GM21447 (cell line): ENCODE measurements around the gene CD151.

ENCODE experiments used
- ATAC-seq: cut with Tn5 transposase; IDR thresholded peaks from one replicate; pipeline ENCODE4 v1.9.1; 2021; ENCODE audit not compliant: unreplicated experiment

The CD151 gene

GRCh38 chr11:827897-828192, 4.9 kb upstream of the CD151 start, which contains the start of gene CRACR2B:
Gene CRACR2B, plus strand, starts transcription at chr11:827919. Its CDS starts 689 bp downstream, at chr11:828608.
- ATAC-seq = peak; percentile 31

DNA sequence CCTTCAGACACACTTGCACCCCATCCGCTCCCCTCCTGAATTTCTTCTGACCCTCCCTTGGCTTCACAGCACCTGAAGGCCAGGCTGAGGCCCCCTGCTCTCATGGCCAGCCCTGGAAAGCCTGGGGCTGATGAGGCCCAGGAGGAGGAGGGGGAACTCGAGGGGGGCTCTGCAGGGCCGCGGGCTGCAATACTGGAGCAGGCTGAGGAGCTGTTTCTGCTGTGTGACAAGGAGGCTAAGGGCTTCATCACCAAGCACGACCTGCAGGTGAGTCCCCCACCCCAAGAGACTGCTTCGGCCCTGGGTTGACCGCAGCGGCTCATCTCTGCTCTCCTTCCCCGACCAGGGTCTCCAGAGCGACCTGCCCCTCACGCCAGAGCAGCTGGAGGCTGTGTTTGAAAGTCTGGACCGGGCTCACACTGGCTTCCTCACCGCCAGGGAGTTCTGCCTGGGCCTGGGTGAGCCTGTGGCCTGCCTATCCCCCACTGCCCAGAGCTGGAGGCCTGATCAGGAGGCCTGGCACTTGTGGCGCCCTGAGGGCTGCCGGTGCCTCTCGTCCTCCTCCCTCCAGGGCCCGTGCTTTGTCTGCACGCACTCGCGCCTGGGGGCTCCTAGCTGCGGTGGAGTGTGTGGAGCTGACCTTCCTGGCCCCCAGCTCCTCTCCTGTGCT, 4.1 kb upstream of the CD151 start:
- ATAC-seq = no peak

DNA sequence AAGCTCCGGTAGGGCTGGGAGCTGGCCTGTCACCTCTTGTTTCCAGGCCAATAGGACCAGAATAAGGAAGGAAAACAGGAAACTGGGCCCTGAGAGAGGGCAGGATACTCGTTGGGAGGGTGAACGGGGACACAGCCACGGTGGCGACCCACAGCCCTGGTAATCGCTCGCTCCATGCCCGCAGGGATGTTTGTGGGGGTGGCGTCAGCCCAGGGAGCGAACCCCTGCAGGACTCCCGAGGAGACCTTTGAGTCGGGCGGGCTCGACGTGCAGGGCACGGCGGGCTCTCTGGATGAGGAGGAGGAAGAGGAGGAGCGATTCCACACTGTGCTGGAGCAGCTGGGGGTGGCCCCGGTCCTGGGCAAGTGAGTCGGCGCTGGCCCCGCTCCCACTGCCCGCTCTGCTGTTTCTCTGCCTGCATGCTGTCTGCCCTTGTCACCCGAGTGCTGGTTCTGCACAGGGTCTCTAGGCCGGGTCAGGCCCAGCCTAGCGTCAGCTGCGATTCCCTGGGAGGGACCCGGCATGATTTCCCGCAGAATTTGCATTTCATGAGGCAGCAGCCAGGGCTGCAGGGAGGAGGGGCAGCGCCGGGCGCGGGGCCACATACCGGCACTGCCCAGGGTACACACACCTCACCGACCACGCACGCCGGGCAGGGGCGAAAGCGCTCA, 3.4 kb upstream of the CD151 start:
- ATAC-seq = no peak

GRCh38 chr11:829847-830294, 2.9 kb upstream of the CD151 start:
- ATAC-seq = no peak

DNA sequence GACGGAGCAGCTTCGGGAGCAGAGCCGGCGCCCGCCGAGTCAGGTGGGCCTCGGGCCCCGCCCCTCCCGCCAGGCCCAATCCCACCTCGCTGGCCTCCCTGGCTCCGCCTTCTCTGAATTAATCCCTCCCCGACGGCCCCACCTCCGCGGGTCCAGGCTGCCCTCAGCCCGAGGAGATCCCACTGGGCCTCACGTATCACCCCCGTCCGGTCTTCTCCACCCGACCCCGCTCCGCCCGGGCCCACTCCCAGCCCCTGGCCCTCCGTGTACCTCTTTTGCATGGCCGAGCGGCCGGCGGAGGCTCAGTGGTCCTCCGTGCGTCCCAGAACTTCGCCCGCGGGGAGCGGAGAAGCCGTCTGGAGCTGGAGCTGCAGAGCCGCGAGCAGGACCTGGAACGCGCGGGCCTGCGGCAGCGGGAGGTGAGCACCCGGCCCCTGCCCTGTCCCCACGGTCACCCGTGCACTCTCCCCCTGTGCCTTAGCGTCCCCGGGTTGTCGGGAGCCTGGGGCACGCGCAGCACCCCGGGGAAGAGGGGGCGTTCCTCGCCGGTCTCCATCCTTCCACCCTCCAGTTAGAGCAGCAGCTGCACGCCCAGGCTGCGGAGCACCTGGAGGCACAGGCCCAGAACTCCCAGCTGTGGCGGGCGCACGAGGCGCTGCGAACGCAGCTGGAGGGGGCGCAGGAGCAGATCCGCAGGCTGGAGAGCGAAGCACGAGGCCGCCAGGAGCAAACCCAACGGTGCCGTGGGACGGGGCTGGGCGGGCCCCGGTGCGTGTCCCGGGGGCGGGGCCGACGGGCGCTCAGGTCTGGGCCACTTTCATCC, 2.2 kb upstream of the CD151 start:
- peak; percentile 29 for ATAC-seq

DNA sequence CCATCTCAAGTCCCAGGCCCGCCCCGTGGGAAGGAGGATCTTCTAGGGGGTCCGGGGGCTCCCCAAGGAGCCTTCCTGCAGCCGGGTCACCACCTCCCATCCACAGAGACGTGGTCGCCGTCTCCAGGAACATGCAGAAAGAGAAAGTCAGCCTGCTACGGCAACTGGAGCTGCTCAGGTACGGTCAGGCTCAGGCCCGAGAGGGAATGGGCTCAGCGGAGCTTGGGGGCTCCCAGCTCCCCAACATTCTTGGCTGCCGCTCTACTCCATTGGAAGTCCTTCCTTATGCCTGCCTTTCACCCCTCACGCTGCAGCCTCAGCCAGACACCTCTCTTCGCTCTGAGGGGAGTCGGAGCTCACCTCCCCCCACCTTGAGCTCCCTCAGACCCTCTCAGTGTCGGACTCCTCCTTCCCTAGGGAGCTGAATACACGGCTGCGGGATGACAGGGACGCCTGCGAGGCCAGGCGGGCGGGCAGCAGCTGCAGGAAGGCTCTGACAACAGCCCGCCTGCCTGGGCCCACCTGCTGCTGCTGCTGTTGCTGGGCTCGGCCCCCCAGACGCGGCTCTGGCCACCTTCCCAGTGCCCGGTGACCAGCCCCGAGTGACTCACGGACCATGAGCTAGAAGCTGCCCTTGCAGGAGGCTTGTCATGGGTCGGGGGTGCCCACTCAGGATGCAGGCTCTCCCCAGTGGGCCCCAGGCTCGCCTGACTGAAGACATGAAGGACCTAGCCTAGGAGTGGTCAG, 1.5 kb upstream of the CD151 start:
- no peak for ATAC-seq

DNA sequence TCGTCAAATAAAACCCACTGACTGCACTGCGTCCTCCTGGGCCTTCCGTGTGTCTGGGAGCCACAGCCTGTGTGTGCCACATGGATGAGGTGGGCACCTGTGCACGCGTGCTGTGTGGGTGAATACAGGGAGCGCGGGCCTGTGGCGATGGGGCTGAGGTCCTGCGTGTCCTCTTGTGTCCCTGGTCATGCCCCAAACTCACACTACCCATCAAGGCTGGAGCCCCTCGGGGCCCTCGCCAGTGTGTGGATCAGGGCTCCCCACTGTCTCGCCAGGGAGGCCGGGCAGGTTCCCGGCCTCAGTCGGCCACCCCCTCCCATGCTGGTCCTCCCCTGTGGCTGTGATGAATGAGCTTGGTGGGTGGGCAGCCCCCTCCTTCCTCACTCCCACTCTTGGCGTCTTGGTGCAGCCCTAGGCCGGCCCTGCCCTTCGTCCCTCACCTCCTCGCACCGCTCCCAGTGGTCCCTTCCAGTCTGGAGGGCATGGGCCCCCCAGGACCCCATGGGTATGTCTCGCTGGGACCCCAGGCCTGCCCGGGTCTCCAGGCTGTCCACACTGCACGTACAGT, 707 bp upstream of the CD151 start:
- no peak for ATAC-seq

DNA sequence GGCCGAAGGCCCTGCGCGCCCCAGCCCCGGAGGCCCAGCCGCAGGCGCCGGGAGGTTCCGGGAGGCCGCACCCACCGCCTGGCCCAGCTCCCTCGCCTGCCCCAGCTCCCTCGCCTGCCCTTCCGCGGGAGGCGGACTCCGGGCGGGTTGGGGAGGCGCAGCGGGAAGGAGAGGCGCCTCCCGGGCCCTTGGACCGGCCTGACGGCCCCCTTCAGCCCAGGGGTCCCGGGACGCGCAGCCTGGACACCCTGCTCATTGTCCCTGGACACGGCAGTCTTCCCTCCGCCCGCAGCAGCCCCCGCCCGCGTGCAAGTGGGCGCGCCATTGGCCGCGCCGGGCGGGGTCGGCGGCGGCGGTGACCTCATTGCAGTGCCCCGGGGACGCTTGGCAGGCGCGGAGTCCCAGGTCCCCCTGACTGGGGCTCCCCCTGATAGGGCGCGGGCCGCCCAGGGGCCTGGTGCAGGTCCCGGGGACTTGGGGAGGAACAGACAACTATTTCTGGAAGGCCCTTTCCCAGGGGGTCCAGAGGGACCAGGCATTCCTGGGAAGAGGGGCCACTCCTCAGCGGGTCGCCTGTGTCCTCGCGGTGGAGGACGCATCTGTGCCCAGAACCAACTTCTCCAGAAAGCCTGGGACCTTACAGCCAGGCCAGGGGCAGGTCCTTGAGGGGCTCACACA, 501 bp downstream of the CD151 start:
- ATAC-seq = peak; percentile 14

DNA sequence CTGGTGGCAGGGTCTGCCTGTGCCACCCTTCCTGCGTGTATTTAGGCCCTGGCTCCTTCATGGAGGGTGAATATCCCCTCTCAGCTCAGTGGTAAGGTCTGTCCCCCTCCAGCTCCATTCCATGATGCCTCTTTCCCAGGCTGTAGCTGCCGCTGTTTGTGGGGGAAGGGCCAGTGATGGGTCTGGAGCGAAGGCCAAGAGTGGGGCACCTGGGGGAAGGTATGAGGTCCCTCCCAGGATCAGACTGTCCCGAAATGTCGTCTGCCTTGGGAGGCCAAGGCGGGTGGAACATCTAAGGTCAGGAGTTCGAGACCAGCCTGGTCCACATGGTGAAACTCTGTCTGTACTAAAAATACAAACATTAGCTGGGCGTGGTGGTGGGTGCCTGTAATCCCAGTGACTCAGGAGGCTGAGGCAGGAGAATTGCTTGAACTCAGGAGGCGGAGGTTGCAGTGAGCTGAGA, 1.1 kb downstream of the CD151 start:
- no peak for ATAC-seq

GRCh38 chr11:834371-835316, 1.9 kb downstream of the CD151 start:
- no peak for ATAC-seq

DNA sequence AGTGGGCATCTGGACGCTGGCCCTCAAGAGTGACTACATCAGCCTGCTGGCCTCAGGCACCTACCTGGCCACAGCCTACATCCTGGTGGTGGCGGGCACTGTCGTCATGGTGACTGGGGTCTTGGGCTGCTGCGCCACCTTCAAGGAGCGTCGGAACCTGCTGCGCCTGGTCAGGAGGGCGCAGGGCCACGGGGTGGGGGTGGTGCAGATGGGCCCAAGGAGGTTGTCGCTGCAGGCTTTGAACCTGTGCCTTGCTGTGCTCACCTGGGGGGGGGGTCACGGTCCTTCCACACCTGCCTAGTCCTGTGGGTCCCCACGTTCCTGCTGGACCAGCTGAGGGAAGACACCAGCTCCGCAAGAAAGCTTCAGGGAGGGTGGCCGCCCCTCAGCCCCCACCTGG, 3.5 kb downstream of the CD151 start:
- ATAC-seq = no peak

DNA sequence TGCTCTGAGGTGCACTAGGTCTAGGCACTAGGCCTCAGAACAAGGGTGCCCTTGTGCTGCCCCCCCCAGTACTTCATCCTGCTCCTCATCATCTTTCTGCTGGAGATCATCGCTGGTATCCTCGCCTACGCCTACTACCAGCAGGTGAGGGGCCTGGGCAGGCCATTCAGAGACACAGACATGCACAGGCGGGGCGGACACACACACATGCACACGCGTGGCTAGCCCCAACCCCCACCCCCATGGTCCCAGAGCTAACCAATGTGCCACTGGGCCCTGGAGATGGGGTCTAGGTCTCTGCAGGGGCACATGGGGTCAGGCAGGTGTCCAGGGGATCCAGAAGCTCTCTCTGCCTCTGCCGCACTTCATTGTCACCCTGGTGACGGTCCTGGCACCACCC, 3.9 kb downstream of the CD151 start:
- ATAC-seq = no peak

DNA sequence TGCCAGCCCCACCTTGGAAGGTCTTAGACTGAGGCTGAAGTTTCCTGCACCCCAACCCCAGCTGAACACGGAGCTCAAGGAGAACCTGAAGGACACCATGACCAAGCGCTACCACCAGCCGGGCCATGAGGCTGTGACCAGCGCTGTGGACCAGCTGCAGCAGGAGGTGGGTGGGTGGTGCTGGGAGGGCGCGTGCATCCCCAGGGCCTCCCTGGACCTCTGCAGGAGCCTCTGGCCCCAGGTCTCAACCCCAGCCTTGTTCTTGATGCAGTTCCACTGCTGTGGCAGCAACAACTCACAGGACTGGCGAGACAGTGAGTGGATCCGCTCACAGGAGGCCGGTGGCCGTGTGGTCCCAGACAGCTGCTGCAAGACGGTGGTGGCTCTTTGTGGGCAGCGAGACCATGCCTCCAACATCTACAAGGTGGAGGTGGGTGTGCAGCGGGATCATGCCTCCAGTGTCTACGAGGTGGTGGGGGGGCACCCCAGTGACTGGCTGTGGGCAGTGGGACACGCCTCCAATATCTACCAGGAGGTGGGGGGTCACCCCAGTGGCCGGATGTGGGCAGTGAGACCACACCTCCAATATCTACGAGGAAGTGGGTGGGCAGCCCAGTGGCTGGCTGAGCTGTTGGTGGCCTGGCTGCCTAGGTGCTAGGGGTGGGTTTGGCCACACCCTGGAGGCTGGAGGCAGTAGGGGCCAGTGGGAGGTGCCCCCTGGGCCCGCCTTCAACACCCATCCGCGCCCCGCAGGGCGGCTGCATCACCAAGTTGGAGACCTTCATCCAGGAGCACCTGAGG, 4.6 kb downstream of the CD151 start:
- no peak for ATAC-seq

DNA sequence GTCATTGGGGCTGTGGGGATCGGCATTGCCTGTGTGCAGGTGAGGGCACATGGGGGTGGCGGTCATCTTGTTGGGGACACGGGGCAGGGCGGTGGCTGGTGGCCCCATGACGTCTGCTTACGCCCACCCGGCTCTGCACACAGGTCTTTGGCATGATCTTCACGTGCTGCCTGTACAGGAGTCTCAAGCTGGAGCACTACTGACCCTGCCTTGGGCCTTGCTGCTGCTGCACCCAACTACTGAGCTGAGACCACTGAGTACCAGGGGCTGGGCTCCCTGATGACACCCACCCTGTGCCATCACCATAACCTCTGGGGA, 5.2 kb downstream of the CD151 start:
- no peak for ATAC-seq

- no peak for ATAC-seq
These were observed 5.9 kb downstream of the CD151 start for GRCh38 chr11:838441-839279.

- ATAC-seq = no peak
These were observed 6.5 kb downstream of the CD151 start for GRCh38 chr11:839280-839623.

DNA sequence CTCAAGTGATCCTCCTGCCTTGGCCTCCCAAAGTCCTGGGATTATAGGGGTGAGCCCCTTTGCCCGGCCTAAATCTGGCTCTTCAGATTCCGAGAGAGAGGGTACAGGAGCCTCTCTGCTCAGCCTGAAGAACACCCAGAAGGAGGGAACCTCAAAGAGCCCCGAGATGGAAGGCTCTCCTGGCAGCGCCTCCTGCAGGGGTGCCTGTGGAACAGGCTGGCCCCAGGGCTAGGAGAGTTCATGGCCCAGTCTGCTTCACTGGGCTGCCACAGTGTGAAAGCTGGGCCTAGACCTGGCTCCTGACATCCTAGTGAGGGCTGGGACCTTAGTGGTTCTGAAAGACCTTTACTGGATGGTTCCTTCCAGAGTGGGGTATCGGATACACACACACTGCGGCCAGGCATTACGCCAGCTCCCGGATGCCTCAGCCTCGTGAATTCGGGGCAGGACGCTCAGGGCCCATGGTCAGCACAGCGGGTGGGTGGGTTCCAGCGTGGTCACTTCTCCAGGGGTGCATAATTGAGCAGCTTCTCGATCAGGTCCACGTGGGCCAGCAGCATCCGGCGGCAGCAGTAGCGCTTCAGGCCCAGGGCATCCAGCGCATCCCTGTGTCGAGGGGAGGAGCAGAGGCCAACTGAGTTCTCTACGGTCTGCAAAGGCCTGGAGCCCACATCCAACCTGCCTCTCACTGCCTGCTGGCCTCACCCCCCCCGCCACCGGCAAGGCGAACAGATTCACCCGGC, 7.3 kb downstream of the CD151 start:
- ATAC-seq = no peak
